Activated T-helper 17 cell treated with anti-CD3 and anti-CD28 coated beads, Interleukin-2, amount 50 U/mL, for 72 hours (primary cell): ENCODE measurements around the gene GRIK2. TPM values are rescaled to one million over a fixed set of nuclear protein-coding genes. Genes with fewer than 3 reads are reported as not detected.

ENCODE experiments used
- ATAC-seq: fragments of 150-1000 bp; cut with Tn5 transposase; replicated peaks from 2 replicates; pipeline ENCODE4 v1.10.0; 2021; ENCODE audit warnings: mild to moderate bottlenecking, moderate library complexity
- H3K27ac Mint-ChIP-seq: one replicate; pipeline ENCODE4 v1.8.0; 2022; ENCODE audit warnings: mixed read lengths
- H3K27me3 Mint-ChIP-seq: one replicate; pipeline ENCODE4 v1.8.0; 2022; ENCODE audit warnings: mixed read lengths
- H3K36me3 Mint-ChIP-seq: one replicate; pipeline ENCODE4 v1.8.0; 2022; ENCODE audit warnings: low read depth, mild to moderate bottlenecking, mixed read lengths
- H3K4me1 Mint-ChIP-seq: one replicate; pipeline ENCODE4 v1.8.0; 2022; ENCODE audit warnings: mixed read lengths
- H3K4me3 Mint-ChIP-seq: one replicate; pipeline ENCODE4 v1.8.0; 2022; ENCODE audit warnings: mild to moderate bottlenecking, mixed read lengths
- H3K9me3 Mint-ChIP-seq: one replicate; pipeline ENCODE4 v1.8.0; 2022; ENCODE audit warnings: mixed read lengths
- total RNA-seq, 2 donors: library from RNA; stranded (reverse); gene quantifications; one replicate each; pipeline ENCODE4 v1.2.3, GENCODE V29; 2022

The GRIK2 gene
- total RNA-seq, 2 donors from 2014 or later = 0.13 TPM; not detected in 1

GRCh38 chr6:101417900-101418299 is 24.4 kb downstream of the GRIK2 start:
- Mint-ChIP-seq H3K27me3 (no peaks in the 10 kb centered on the region), H3K36me3 (no peaks in the 10 kb centered on the region), H3K4me1 (no peaks in the 10 kb centered on the region), H3K27ac (no peak overlapping the region), H3K9me3 (no peaks in the 10 kb centered on the region), H3K4me3 (no peak overlapping the region)
- ATAC-seq = no peak

GRCh38 chr6:101422251-101422650 is 28.7 kb downstream of the GRIK2 start:
- Mint-ChIP-seq H3K36me3 (no peaks in the 10 kb centered on the region), H3K9me3 (peaks cover 10% of the 10 kb centered on the region), H3K27ac (no peak overlapping the region)

GRCh38 chr6:101422811-101423210 is 29.3 kb downstream of the GRIK2 start:
- H3K9me3 Mint-ChIP-seq = peaks cover 10% of the 10 kb centered on the region
- no peak overlapping the region for H3K27ac Mint-ChIP-seq
- H3K4me3 Mint-ChIP-seq = no peak overlapping the region
- no peak for ATAC-seq
- no peaks in the 10 kb centered on the region for H3K36me3 Mint-ChIP-seq
- H3K27me3 Mint-ChIP-seq = no peaks in the 10 kb centered on the region
- no peaks in the 10 kb centered on the region for H3K4me1 Mint-ChIP-seq

More at GRCh38 chr6:101422251-101422650, 28.7 kb downstream of the GRIK2 start:
- H3K4me1 Mint-ChIP-seq = no peaks in the 10 kb centered on the region
- ATAC-seq = no peak
- no peaks in the 10 kb centered on the region for H3K27me3 Mint-ChIP-seq
- H3K4me3 Mint-ChIP-seq = no peak overlapping the region

- H3K27me3 Mint-ChIP-seq = no peaks in the 10 kb centered on the region
- ATAC-seq = no peak
- H3K4me1 Mint-ChIP-seq = no peaks in the 10 kb centered on the region
- peaks cover 13% of the 10 kb centered on the region for H3K9me3 Mint-ChIP-seq
- H3K4me3 Mint-ChIP-seq = no peak overlapping the region
- H3K27ac Mint-ChIP-seq = no peak overlapping the region
- no peaks in the 10 kb centered on the region for H3K36me3 Mint-ChIP-seq
Observed at GRCh38 chr6:101429270-101429669, 35.8 kb downstream of the GRIK2 start.

GRCh38 chr6:101429845-101430244 is 36.3 kb downstream of the GRIK2 start:
- no peak overlapping the region for H3K27ac Mint-ChIP-seq

GRCh38 chr6:101433141-101433540 is 39.6 kb downstream of the GRIK2 start:
- Mint-ChIP-seq H3K4me1 (no peaks in the 10 kb centered on the region), H3K27me3 (no peaks in the 10 kb centered on the region), H3K27ac (no peak overlapping the region), H3K36me3 (no peaks in the 10 kb centered on the region), H3K4me3 (no peak overlapping the region), H3K9me3 (peaks cover 7% of the 10 kb centered on the region)
- no peak for ATAC-seq

More at GRCh38 chr6:101429845-101430244, 36.3 kb downstream of the GRIK2 start:
- no peaks in the 10 kb centered on the region for H3K27me3 Mint-ChIP-seq
- H3K36me3 Mint-ChIP-seq = no peaks in the 10 kb centered on the region
- peaks cover 13% of the 10 kb centered on the region for H3K9me3 Mint-ChIP-seq
- no peaks in the 10 kb centered on the region for H3K4me1 Mint-ChIP-seq
- ATAC-seq = no peak
- no peak overlapping the region for H3K4me3 Mint-ChIP-seq

- H3K9me3 Mint-ChIP-seq = peaks cover 7% of the 10 kb centered on the region
- ATAC-seq = no peak
- no peak overlapping the region for H3K4me3 Mint-ChIP-seq
- H3K4me1 Mint-ChIP-seq = no peaks in the 10 kb centered on the region
- no peaks in the 10 kb centered on the region for H3K36me3 Mint-ChIP-seq
- no peak overlapping the region for H3K27ac Mint-ChIP-seq
- H3K27me3 Mint-ChIP-seq = no peaks in the 10 kb centered on the region
Observed at GRCh38 chr6:101434601-101435000, 41.1 kb downstream of the GRIK2 start.

GRCh38 chr6:101435038-101435437 is 41.5 kb downstream of the GRIK2 start:
- Mint-ChIP-seq H3K27ac (no peak overlapping the region), H3K4me3 (no peak overlapping the region), H3K27me3 (no peaks in the 10 kb centered on the region), H3K4me1 (no peaks in the 10 kb centered on the region), H3K36me3 (no peaks in the 10 kb centered on the region), H3K9me3 (peaks cover 7% of the 10 kb centered on the region)
- ATAC-seq = no peak

GRCh38 chr6:101439790-101440189 is 46.3 kb downstream of the GRIK2 start:
- ATAC-seq = no peak
- no peaks in the 10 kb centered on the region for H3K36me3 Mint-ChIP-seq
- peaks cover 7% of the 10 kb centered on the region for H3K9me3 Mint-ChIP-seq
- no peak overlapping the region for H3K4me3 Mint-ChIP-seq
- H3K4me1 Mint-ChIP-seq = no peaks in the 10 kb centered on the region
- H3K27me3 Mint-ChIP-seq = no peaks in the 10 kb centered on the region
- no peak overlapping the region for H3K27ac Mint-ChIP-seq

GRCh38 chr6:101443315-101443714 is 49.8 kb downstream of the GRIK2 start:
- Mint-ChIP-seq H3K36me3 (no peaks in the 10 kb centered on the region), H3K4me1 (no peaks in the 10 kb centered on the region), H3K27ac (no peak overlapping the region), H3K27me3 (no peaks in the 10 kb centered on the region), H3K9me3 (peaks cover 3% of the 10 kb centered on the region), H3K4me3 (no peak overlapping the region)
- no peak for ATAC-seq

- ATAC-seq = no peak
- H3K27me3 Mint-ChIP-seq = no peaks in the 10 kb centered on the region
- H3K4me3 Mint-ChIP-seq = no peak overlapping the region
- no peaks in the 10 kb centered on the region for H3K36me3 Mint-ChIP-seq
- H3K27ac Mint-ChIP-seq = no peak overlapping the region
- H3K4me1 Mint-ChIP-seq = no peaks in the 10 kb centered on the region
- H3K9me3 Mint-ChIP-seq = peaks cover 3% of the 10 kb centered on the region
Observed at GRCh38 chr6:101444717-101445116, 51.2 kb downstream of the GRIK2 start.

- Mint-ChIP-seq H3K9me3 (peaks cover 3% of the 10 kb centered on the region), H3K27me3 (no peaks in the 10 kb centered on the region), H3K27ac (no peak overlapping the region), H3K36me3 (no peaks in the 10 kb centered on the region), H3K4me3 (no peak overlapping the region), H3K4me1 (no peaks in the 10 kb centered on the region)
- no peak for ATAC-seq
Observed at GRCh38 chr6:101445527-101445926, 52.0 kb downstream of the GRIK2 start.

GRCh38 chr6:101450901-101451300 is 57.4 kb downstream of the GRIK2 start:
- no peak overlapping the region for H3K27ac Mint-ChIP-seq
- no peak overlapping the region for H3K4me3 Mint-ChIP-seq
- H3K4me1 Mint-ChIP-seq = no peaks in the 10 kb centered on the region
- no peaks in the 10 kb centered on the region for H3K27me3 Mint-ChIP-seq
- no peak for ATAC-seq
- H3K9me3 Mint-ChIP-seq = no peaks in the 10 kb centered on the region
- no peaks in the 10 kb centered on the region for H3K36me3 Mint-ChIP-seq

- H3K4me1 Mint-ChIP-seq = no peaks in the 10 kb centered on the region
- H3K36me3 Mint-ChIP-seq = no peaks in the 10 kb centered on the region
Observed at GRCh38 chr6:101451981-101452380, 58.5 kb downstream of the GRIK2 start.

GRCh38 chr6:101453221-101453620 is 59.7 kb downstream of the GRIK2 start:
- no peaks in the 10 kb centered on the region for H3K27me3 Mint-ChIP-seq
- no peak overlapping the region for H3K4me3 Mint-ChIP-seq
- ATAC-seq = no peak
- no peaks in the 10 kb centered on the region for H3K36me3 Mint-ChIP-seq
- no peak overlapping the region for H3K27ac Mint-ChIP-seq
- no peaks in the 10 kb centered on the region for H3K4me1 Mint-ChIP-seq
- H3K9me3 Mint-ChIP-seq = no peaks in the 10 kb centered on the region

More at GRCh38 chr6:101451981-101452380, 58.5 kb downstream of the GRIK2 start:
- no peak for ATAC-seq
- H3K27me3 Mint-ChIP-seq = no peaks in the 10 kb centered on the region
- H3K9me3 Mint-ChIP-seq = no peaks in the 10 kb centered on the region
- H3K4me3 Mint-ChIP-seq = no peak overlapping the region
- no peak overlapping the region for H3K27ac Mint-ChIP-seq

- no peaks in the 10 kb centered on the region for H3K27me3 Mint-ChIP-seq
- H3K4me1 Mint-ChIP-seq = no peaks in the 10 kb centered on the region
- no peak for ATAC-seq
- H3K36me3 Mint-ChIP-seq = no peaks in the 10 kb centered on the region
- no peak overlapping the region for H3K4me3 Mint-ChIP-seq
- no peak overlapping the region for H3K27ac Mint-ChIP-seq
- H3K9me3 Mint-ChIP-seq = no peaks in the 10 kb centered on the region
Observed at GRCh38 chr6:101454106-101454676, 60.7 kb downstream of the GRIK2 start.
